H9 (cell line): ENCODE results near the gene CASP8AP2. TPM values are rescaled to one million over a fixed set of nuclear protein-coding genes. Genes with fewer than 3 reads are reported as not detected.
A peak's percentile ranks its signal among the peaks of the same experiment; 100 is the strongest.

Source experiments
- DNase-seq: peaks from one replicate; pipeline ENCODE4 v3.0.0-alpha.2; 2017
- H2AFZ ChIP-seq: one replicate; pipeline ENCODE4 v1.6.1; 2013; ENCODE audit warnings: mild to moderate bottlenecking, low read length, control low read depth, moderate library complexity
- H2AK5ac ChIP-seq: 2 replicates; pipeline ENCODE4 v1.6.1; 2013; ENCODE audit warnings: low read length, control low read depth, mixed read lengths; ENCODE audit not compliant: insufficient read length
- H2BK120ac ChIP-seq: one replicate; pipeline ENCODE4 v1.6.1; 2013; ENCODE audit warnings: low read depth, mild to moderate bottlenecking, low read length, control low read depth, inconsistent platforms; ENCODE audit not compliant: poor library complexity, severe bottlenecking
- H2BK12ac ChIP-seq: 2 replicates; pipeline ENCODE4 v1.6.1; 2013; ENCODE audit warnings: low read length, control low read depth, mixed read lengths, low read depth; ENCODE audit not compliant: insufficient read length
- H2BK15ac ChIP-seq: 2 replicates; pipeline ENCODE4 v1.6.1; 2013; ENCODE audit warnings: low read depth, low read length, control low read depth
- H2BK20ac ChIP-seq: one replicate; pipeline ENCODE4 v1.6.1; 2013; ENCODE audit warnings: low read depth, mild to moderate bottlenecking, low read length, control low read depth, inconsistent platforms; ENCODE audit not compliant: poor library complexity, severe bottlenecking
- H2BK5ac ChIP-seq: 2 replicates; pipeline ENCODE4 v1.6.1; 2013; ENCODE audit warnings: low read length, control low read depth, mixed read lengths; ENCODE audit not compliant: insufficient read length
- H3K14ac ChIP-seq: 2 replicates; pipeline ENCODE4 v1.6.1; 2013; ENCODE audit warnings: low read length, control low read depth; ENCODE audit not compliant: insufficient read depth
- H3K18ac ChIP-seq: 2 replicates; pipeline ENCODE4 v1.6.1; 2013; ENCODE audit warnings: low read depth, mild to moderate bottlenecking, mixed read lengths, low read length, control low read depth; ENCODE audit not compliant: insufficient read length
- H3K23ac ChIP-seq: 2 replicates; pipeline ENCODE4 v1.6.1; 2013; ENCODE audit warnings: low read length, control low read depth, mixed read lengths, low read depth; ENCODE audit not compliant: insufficient read length
- H3K23me2 ChIP-seq: 2 replicates; pipeline ENCODE4 v1.6.1; 2013; ENCODE audit warnings: low read depth, mild to moderate bottlenecking, mixed read lengths, low read length, control low read depth; ENCODE audit not compliant: insufficient read length, poor library complexity, severe bottlenecking
- H3K27ac ChIP-seq: 2 replicates; pipeline ENCODE4 v1.5.1; 2013; ENCODE audit warnings: low read length, control low read depth, mixed read lengths, low read depth; ENCODE audit not compliant: insufficient read length
- H3K27me3 ChIP-seq: 2 replicates; pipeline ENCODE4 v1.6.1; 2013; ENCODE audit warnings: low read length, control low read depth, inconsistent platforms; ENCODE audit not compliant: insufficient read depth
- H3K4ac ChIP-seq: 2 replicates; pipeline ENCODE4 v1.6.1; 2013; ENCODE audit warnings: low read depth, mild to moderate bottlenecking, control low read depth, inconsistent platforms, low read length, moderate library complexity
- H3K4me1 ChIP-seq: 2 replicates; pipeline ENCODE4 v1.6.1; 2013; ENCODE audit warnings: low read length, control low read depth, inconsistent platforms; ENCODE audit not compliant: insufficient read depth
- H3K4me2 ChIP-seq: 2 replicates; pipeline ENCODE4 v1.6.1; 2013; ENCODE audit warnings: low read length, control low read depth, mixed read lengths; ENCODE audit not compliant: insufficient read length, insufficient read depth
- H3K56ac ChIP-seq: 2 replicates; pipeline ENCODE4 v1.6.1; 2013; ENCODE audit warnings: low read depth, mild to moderate bottlenecking, mixed read lengths, low read length, control low read depth; ENCODE audit not compliant: insufficient read length
- H3K79me1 ChIP-seq: 2 replicates; pipeline ENCODE4 v1.6.1; 2013; ENCODE audit warnings: low read depth, mild to moderate bottlenecking, moderate library complexity, low read length, control low read depth, inconsistent platforms; ENCODE audit not compliant: insufficient read depth, poor library complexity, severe bottlenecking
- H3K79me2 ChIP-seq: 2 replicates; pipeline ENCODE4 v1.6.1; 2013; ENCODE audit warnings: low read length, control low read depth, inconsistent platforms; ENCODE audit not compliant: insufficient read depth
- H3K9ac ChIP-seq: 2 replicates; pipeline ENCODE4 v1.6.1; 2013; ENCODE audit warnings: low read length, control low read depth, mixed read lengths; ENCODE audit not compliant: insufficient read length; ENCODE audit errors: extremely low read depth
- H3K9me3 ChIP-seq: one replicate; pipeline ENCODE4 v1.6.1; 2013; ENCODE audit warnings: low read depth, low read length, inconsistent platforms; ENCODE audit not compliant: control insufficient read depth
- H3T11ph ChIP-seq: one replicate; pipeline ENCODE4 v1.6.1; 2013; ENCODE audit warnings: mild to moderate bottlenecking, low read length, control low read depth, inconsistent platforms
- H4K20me1 ChIP-seq: one replicate; pipeline ENCODE4 v1.6.1; 2013; ENCODE audit not compliant: control insufficient read depth, insufficient read length, insufficient read depth
- H4K5ac ChIP-seq: 2 replicates; pipeline ENCODE4 v1.6.1; 2013; ENCODE audit warnings: low read depth, mild to moderate bottlenecking, mixed read lengths, low read length, control low read depth; ENCODE audit not compliant: insufficient read length
- H4K8ac ChIP-seq: replicated peaks from 2 replicates; pipeline ENCODE4 v1.6.1; 2013; ENCODE audit warnings: low read length, control low read depth, mixed read lengths, low read depth; ENCODE audit not compliant: insufficient read length
- H4K91ac ChIP-seq: 2 replicates; pipeline ENCODE4 v1.6.1; 2013; ENCODE audit warnings: low read depth, mild to moderate bottlenecking, moderate library complexity, mixed read lengths, low read length, control low read depth; ENCODE audit not compliant: insufficient read length
- H3K27ac Mint-ChIP-seq, 3 experiments: 2 replicates in 2 of 3; 3 replicates in 1 of 3; pipeline ENCODE4 v1.8.0; 2020 to 2021; ENCODE audit warnings: mixed read lengths in 3 of 3, mild to moderate bottlenecking in 1 of 3, moderate library complexity in 1 of 3
- H3K27me3 Mint-ChIP-seq: 2 replicates; pipeline ENCODE4 v1.8.0; 2021; ENCODE audit warnings: low read depth, mild to moderate bottlenecking, moderate library complexity, mixed read lengths
- H3K36me3 Mint-ChIP-seq, 3 experiments: 2 replicates in 2 of 3; 3 replicates in 1 of 3; pipeline ENCODE4 v1.8.0; 2020 to 2021; ENCODE audit warnings: low read depth in 3 of 3, mixed read lengths in 3 of 3; ENCODE audit not compliant: insufficient read depth in 1 of 3
- H3K4me1 Mint-ChIP-seq, 2 experiments: 2 replicates each; pipeline ENCODE4 v1.8.0; 2020; ENCODE audit warnings: mixed read lengths in 2 of 2
- H3K4me3 Mint-ChIP-seq, 2 experiments: 2 replicates in 1 of 2; 3 replicates in 1 of 2; pipeline ENCODE4 v1.8.0; 2020 to 2021; ENCODE audit warnings: mild to moderate bottlenecking in 2 of 2, mixed read lengths in 2 of 2, moderate library complexity in 1 of 2
- H3K9me3 Mint-ChIP-seq, 2 experiments: 2 replicates in 1 of 2; 3 replicates in 1 of 2; pipeline ENCODE4 v1.8.0; 2020; ENCODE audit warnings: mild to moderate bottlenecking in 2 of 2, mixed read lengths in 2 of 2, moderate library complexity in 1 of 2
- WGBS: extraction: QIAGEN DNeasy Blood & Tissue Kit; methylation state at CpG from one replicate; pipeline ENCODE4 v1.1.7; 2013; ENCODE audit warnings: missing lambda C conversion rate, low lambda C conversion rate, mixed read lengths; ENCODE audit not compliant: insufficient read length; ENCODE audit errors: extremely low coverage; 5-methylcytosine and 5-hydroxymethylcytosine counted together
- total RNA-seq: library from RNA; stranded (reverse); gene quantifications from 2 replicates; pipeline ENCODE4 v1.2.1, GENCODE V29; 2021
- TF ChIP-seq, protein P1 (sequence below): fragments of 200-600 bp; sonication (generic); conservative IDR thresholded peaks from 3 replicates; pipeline ENCODE4 v1.8.0; 2021; ENCODE audit warnings: antibody characterized with exemption, mild to moderate bottlenecking

Gene CASP8AP2
- total RNA-seq, 1 experiment from 2014 or later = 33.6 TPM

DNA sequence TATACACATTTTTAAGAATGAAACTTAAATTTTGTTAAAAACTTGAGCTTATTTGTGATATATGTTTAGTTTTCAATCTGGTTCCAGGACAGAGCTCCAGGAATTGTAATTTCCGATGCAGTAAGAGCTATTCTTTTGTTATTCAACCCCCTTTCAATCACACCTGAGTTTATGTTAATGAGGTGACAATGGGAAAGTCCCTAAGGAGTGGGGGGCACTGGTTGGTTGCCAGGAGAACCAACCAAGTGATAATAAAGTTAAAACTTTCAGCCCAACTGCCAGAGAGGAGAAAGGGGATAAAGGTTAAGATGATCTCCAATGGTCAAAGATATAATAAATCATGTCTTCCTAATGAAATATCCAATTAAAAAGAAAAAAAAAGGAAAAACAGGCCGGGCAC lies 29.9 kb upstream of the CASP8AP2 start:
- no peak for DNase-seq
- no peak overlapping the region for H3K9ac ChIP-seq
- no peak overlapping the region for H4K5ac ChIP-seq
- no peak overlapping the region for H3K4ac ChIP-seq
- H3K27me3 ChIP-seq = no peaks in the 10 kb centered on the region
- Mint-ChIP-seq H3K9me3 (no peaks in the 10 kb centered on the region), H3K27ac (peak overlapping the region; percentile 76 to 95 (median 86)), H3K4me3 (peak overlapping the region; percentile 9 to 47; a peak in 3 of 5 replicates), H3K27me3 (no peaks in the 10 kb centered on the region), H3K36me3 (peaks cover 51 to 72% (median 51%) of the 10 kb centered on the region in 3 experiments), H3K4me1 (peaks cover 23 to 28% of the 10 kb centered on the region in 2 experiments)
- no peaks in the 10 kb centered on the region for H3K23me2 ChIP-seq
- H2BK5ac ChIP-seq = no peak overlapping the region
- H3K56ac ChIP-seq = no peak overlapping the region
- no peaks in the 10 kb centered on the region; the same call in 1 of the 2 replicates for H3K4me1 ChIP-seq
- no peak overlapping the region for H2BK120ac ChIP-seq
- no peak overlapping the region for H3K18ac ChIP-seq
- no peak overlapping the region for H2AK5ac ChIP-seq
- H4K8ac ChIP-seq = no peak overlapping the region
- H3K79me1 ChIP-seq = no peaks in the 10 kb centered on the region
- H3K4me2 ChIP-seq = no peak overlapping the region
- H3T11ph ChIP-seq = no peak overlapping the region
- H3K23ac ChIP-seq = no peak overlapping the region
- H3K79me2 ChIP-seq = peaks cover 9% of the 10 kb centered on the region; the same call in 1 of the 2 replicates
- no peak overlapping the region for H2BK12ac ChIP-seq
- no peak overlapping the region for H2AFZ ChIP-seq
- no peak overlapping the region for H2BK15ac ChIP-seq
- no peak overlapping the region for H4K91ac ChIP-seq
- no CpG with 5 or more reads among the region's 2 CpGs for WGBS
- H4K20me1 ChIP-seq = no peaks in the 10 kb centered on the region
- TF ChIP-seq, protein P1, sequence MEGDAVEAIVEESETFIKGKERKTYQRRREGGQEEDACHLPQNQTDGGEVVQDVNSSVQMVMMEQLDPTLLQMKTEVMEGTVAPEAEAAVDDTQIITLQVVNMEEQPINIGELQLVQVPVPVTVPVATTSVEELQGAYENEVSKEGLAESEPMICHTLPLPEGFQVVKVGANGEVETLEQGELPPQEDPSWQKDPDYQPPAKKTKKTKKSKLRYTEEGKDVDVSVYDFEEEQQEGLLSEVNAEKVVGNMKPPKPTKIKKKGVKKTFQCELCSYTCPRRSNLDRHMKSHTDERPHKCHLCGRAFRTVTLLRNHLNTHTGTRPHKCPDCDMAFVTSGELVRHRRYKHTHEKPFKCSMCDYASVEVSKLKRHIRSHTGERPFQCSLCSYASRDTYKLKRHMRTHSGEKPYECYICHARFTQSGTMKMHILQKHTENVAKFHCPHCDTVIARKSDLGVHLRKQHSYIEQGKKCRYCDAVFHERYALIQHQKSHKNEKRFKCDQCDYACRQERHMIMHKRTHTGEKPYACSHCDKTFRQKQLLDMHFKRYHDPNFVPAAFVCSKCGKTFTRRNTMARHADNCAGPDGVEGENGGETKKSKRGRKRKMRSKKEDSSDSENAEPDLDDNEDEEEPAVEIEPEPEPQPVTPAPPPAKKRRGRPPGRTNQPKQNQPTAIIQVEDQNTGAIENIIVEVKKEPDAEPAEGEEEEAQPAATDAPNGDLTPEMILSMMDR = no peak
- H2BK20ac ChIP-seq = no peak overlapping the region
- no peak overlapping the region for H3K14ac ChIP-seq
- H3K9me3 ChIP-seq = no peaks in the 10 kb centered on the region
- H3K27ac ChIP-seq = no peak overlapping the region
